Ovary (tissue), 3 donors: ENCODE results near the gene PPM1H.

Experiments
- CTCF ChIP-seq, 3 donors: fragments of 450-650 bp in 2 of 3; fragments of 200-600 bp in 1 of 3; IDR thresholded peaks; one replicate each; pipeline versions ENCODE4 v1.5.1 to v1.8.0; 2016 to 2022; ENCODE audit warnings: antibody characterized with exemption in 3 of 3, mild to moderate bottlenecking in 1 of 3
- EP300 ChIP-seq: sonication (generic); formaldehyde crosslinking; IDR thresholded peaks from one replicate; pipeline ENCODE4 v1.6.1; 2017; ENCODE audit warnings: antibody characterized with exemption
- POLR2A ChIP-seq: fragments of 450-650 bp; IDR thresholded peaks from one replicate; pipeline ENCODE4 v1.6.1; 2017; ENCODE audit warnings: antibody characterized with exemption, mild to moderate bottlenecking, moderate library complexity
- donor health status: DM: no; HTN: no; CAD: no.

- no peak for TF ChIP-seq CTCF (IDR thresholded peaks at IDR 0.05)
- no peak for TF ChIP-seq POLR2A
- no peak for TF ChIP-seq EP300
Measured at GRCh38 chr12:62861586-62861985, 73.4 kb downstream of the PPM1H start.
